HG02885 (cell line): ENCODE data around the gene SLC7A6OS.

ENCODE experiments used
- ATAC-seq: cut with Tn5 transposase; IDR thresholded peaks from one replicate; pipeline ENCODE4 v1.9.1; 2021; ENCODE audit warnings: mild to moderate bottlenecking; ENCODE audit not compliant: unreplicated experiment, poor library complexity

SLC7A6OS gene

GRCh38 chr16:68283346-68283745 lies 27.4 kb downstream of the SLC7A6OS start:
- ATAC-seq = no peak

GRCh38 chr16:68282064-68282452 lies 28.7 kb downstream of the SLC7A6OS start:
- ATAC-seq = no peak

GRCh38 chr16:68281368-68282063 lies 29.2 kb downstream of the SLC7A6OS start:
- ATAC-seq = no peak

- ATAC-seq = no peak
Measured at GRCh38 chr16:68279726-68280558, 30.8 kb downstream of the SLC7A6OS start.

- ATAC-seq = no peak
Measured at GRCh38 chr16:68276223-68276622, 34.5 kb downstream of the SLC7A6OS start.

GRCh38 chr16:68275611-68276191 lies 35.0 kb downstream of the SLC7A6OS start:
- ATAC-seq = peak; percentile 63

- ATAC-seq = no peak
Measured at GRCh38 chr16:68274441-68274840, 36.3 kb downstream of the SLC7A6OS start.

- ATAC-seq = no peak
Measured at GRCh38 chr16:68273896-68274295, 36.9 kb downstream of the SLC7A6OS start.

- no peak for ATAC-seq
Measured at GRCh38 chr16:68273459-68273858, 37.3 kb downstream of the SLC7A6OS start.

GRCh38 chr16:68272507-68273209 lies 38.1 kb downstream of the SLC7A6OS start:
- ATAC-seq = no peak

- ATAC-seq = no peak
Measured at GRCh38 chr16:68270353-68270752, 40.4 kb downstream of the SLC7A6OS start.

GRCh38 chr16:68269793-68270192 lies 41.0 kb downstream of the SLC7A6OS start:
- no peak for ATAC-seq

- ATAC-seq = no peak
Measured at GRCh38 chr16:68267612-68268405, 42.9 kb downstream of the SLC7A6OS start.

- peak; percentile 2 for ATAC-seq
Measured at GRCh38 chr16:68265078-68265920, 45.4 kb downstream of the SLC7A6OS start.

- peak; percentile 69 for ATAC-seq
Measured at GRCh38 chr16:68264128-68265077, 46.3 kb downstream of the SLC7A6OS start, which contains the start of gene SLC7A6. SLC7A6 (plus strand) TSS chr16:68264526; CDS start chr16:68274727, 10,201 bp downstream.

GRCh38 chr16:68263559-68264127 lies 47.1 kb downstream of the SLC7A6OS start:
- no peak for ATAC-seq

GRCh38 chr16:68259007-68259825 lies 51.5 kb downstream of the SLC7A6OS start:
- ATAC-seq = no peak
